ENCODE results near the gene SPINK4. TPM values are rescaled to one million over a fixed set of nuclear protein-coding genes. Genes with fewer than 3 reads are reported as not detected.

SPINK4 gene
- total and polyA plus RNA-seq, 8 donors = 1.4 to 9.2 (median 1.5) TPM; not detected in 5

DNA sequence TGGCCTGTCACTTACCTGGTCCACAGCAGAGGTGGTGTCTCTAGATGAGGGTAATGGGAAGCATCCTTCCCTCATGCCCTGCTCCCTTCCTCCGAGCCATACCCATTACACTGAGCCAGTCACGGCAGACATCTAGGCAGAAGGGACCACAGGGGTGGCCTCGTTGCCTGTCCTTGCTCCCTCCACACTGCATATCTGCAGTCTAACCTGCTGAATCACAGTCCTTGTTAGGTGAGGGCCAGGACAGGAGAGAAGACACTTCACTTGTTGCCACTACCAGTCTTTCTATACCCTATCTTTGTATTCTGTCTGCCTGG, 18.4 kb upstream of the SPINK4 start:
- TF ChIP-seq CTCF (IDR thresholded peaks at IDR 0.05) = no peak
- Histone ChIP-seq H3K36me3 (no peaks in the 10 kb centered on the region), H3K4me1 (peaks cover 0 to 4% (median 0%) of the 10 kb centered on the region in 3 donors), H3K27ac (no peak overlapping the region), H3K4me3 (no peak overlapping the region), H3K9me3 (no peaks in the 10 kb centered on the region), H3K27me3 (no peaks in the 10 kb centered on the region)
- DNase-seq (no peak), ATAC-seq (no peak), FAIRE-seq (no peak)
- intact Hi-C loops (cut with DNase I) = loop anchor here in 1 of 3 donors (5.0 to 10.0 kb wide), 2 partner anchors 57 to 139 kb away; partner anchors contain the start of gene B4GALT1
- 61 to 80% methylated on average over 3 of the region's 3 CpGs for WGBS, 2 donors

- WGBS, 2 donors = 55 to 59% methylated on average over 3 of the region's 3 CpGs
- no peaks in the 10 kb centered on the region for H3K36me3 ChIP-seq
- TF ChIP-seq CTCF (IDR thresholded peaks at IDR 0.05) = no peak
- no peak overlapping the region for H3K4me3 ChIP-seq
- DNase-seq = no peak
- no peak for ATAC-seq
- H3K4me1 ChIP-seq = peaks cover 0 to 4% (median 0%) of the 10 kb centered on the region in 3 donors
- intact Hi-C loops (cut with DNase I) = loop anchor here in 1 of 3 donors (5.0 to 10.0 kb wide), 2 partner anchors 57 to 140 kb away; partner anchors contain the start of gene B4GALT1
- H3K27ac ChIP-seq = no peak overlapping the region
- FAIRE-seq = no peak
- no peaks in the 10 kb centered on the region for H3K9me3 ChIP-seq
- no peaks in the 10 kb centered on the region for H3K27me3 ChIP-seq
Measured at GRCh38 chr9:33222031-33222430, 17.9 kb upstream of the SPINK4 start.

DNA sequence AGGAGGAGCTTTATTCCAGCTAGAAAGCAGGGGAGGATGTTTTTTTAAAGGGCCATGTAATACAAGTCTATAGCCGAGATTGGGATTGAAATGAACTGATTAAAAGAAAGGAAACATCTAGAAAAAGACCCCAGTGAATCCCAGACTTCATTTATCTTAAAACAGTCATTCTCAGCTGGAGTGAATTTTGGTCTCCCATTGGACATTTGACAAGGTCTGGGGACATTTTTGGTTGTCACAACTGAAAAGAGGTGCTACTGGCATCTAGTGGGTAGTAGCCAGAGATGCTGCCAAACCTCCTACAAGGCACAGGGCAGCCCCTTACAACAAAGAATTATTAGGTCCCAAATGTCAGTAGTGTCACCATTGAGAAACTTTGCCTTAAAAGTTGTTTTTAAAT, 16.3 kb upstream of the SPINK4 start:
- intact Hi-C loops (cut with DNase I) = loop anchor here in 1 of 3 donors (5.0 to 10.0 kb wide), 2 partner anchors 59 to 141 kb away; partner anchors contain the start of gene B4GALT1

DNA sequence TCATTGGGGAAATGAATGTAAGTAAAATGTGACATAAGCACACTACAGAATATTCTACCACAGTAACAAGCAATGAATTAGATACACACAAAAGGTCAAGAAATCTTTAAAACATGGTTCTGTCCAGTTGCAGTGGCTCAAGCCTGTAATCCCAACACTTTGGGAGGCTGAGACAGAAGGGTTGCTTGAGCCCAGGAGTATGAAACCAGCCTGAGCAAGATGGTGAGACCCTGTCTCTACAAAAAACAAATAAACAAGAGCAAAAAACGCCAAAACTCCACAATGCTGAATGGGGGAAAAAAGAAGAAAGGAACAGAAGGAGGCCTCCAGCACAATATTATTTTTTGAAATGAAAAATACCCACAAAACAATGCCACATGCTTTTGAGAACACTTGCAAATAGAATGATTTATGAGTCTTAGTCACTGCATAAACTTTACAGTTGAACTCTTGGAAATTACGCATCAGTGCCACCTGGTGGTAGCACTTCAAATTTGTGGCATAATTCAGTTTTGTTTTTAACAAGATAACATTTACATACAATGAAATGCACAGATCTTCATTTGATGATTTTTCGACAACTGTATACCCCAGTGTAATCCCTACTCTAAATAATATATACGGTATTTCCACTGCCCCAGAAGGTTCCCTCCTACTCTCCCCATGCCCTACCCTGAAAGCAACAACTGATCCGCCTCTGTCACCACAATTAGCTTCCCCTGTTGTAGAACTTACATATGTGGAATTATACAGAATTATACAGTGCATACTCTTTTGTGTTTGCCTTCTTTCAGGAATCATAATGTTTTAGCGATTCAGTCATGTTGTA, 14.4 kb upstream of the SPINK4 start:
- Histone ChIP-seq H3K4me1 (peaks cover 0 to 11% (median 0%) of the 10 kb centered on the region in 3 donors), H3K27ac (no peak overlapping the region), H3K27me3 (no peaks in the 10 kb centered on the region), H3K4me3 (no peak overlapping the region), H3K9me3 (no peaks in the 10 kb centered on the region), H3K36me3 (no peaks in the 10 kb centered on the region)
- peak; percentile 41 to 65 (median 61) for TF ChIP-seq CTCF (IDR thresholded peaks at IDR 0.05)
- peak; percentile 47 to 75 (median 70) for ATAC-seq
- DNase-seq = peak in 3 of 6 donors; percentile 41 to 74 (median 42)
- intact Hi-C loops (cut with DNase I) = loop anchor here in 2 of 3 donors (5.0 to 10.0 kb wide), 2 partner anchors 61 to 143 kb away; partner anchors contain the start of gene B4GALT1 (in 1 of the 2)
- 18 to 20% methylated on average over 6 of the region's 6 CpGs for WGBS, 2 donors
- peak; percentile 93 for FAIRE-seq

More for the DNA sequence above, 16.3 kb upstream of the SPINK4 start:
- ATAC-seq (no peak), FAIRE-seq (no peak), DNase-seq (no peak)
- H3K36me3 ChIP-seq = no peaks in the 10 kb centered on the region
- WGBS, 2 donors = 36 to 63% methylated on average over 1 of the region's 1 CpG
- no peaks in the 10 kb centered on the region for H3K27me3 ChIP-seq
- no peak overlapping the region for H3K27ac ChIP-seq
- peaks cover 0 to 4% (median 0%) of the 10 kb centered on the region in 3 donors for H3K4me1 ChIP-seq
- no peak for TF ChIP-seq CTCF (IDR thresholded peaks at IDR 0.05)
- H3K9me3 ChIP-seq = no peaks in the 10 kb centered on the region
- no peak overlapping the region for H3K4me3 ChIP-seq

All from pancreas (tissue), 10 donors.